HepG2 (cell line): ENCODE data around the gene CTNNA2. TPM values are rescaled to one million over a fixed set of nuclear protein-coding genes. Genes with fewer than 3 reads are reported as not detected.

ENCODE experiments used
- ATAC-seq: fragments of 200-7000 bp; cut with Tn5 transposase; 3 replicates; pipeline ENCODE4 v1.9.1; 2020; ENCODE audit warnings: mild to moderate bottlenecking, moderate library complexity
- BruUV-seq: library from RNA; stranded (reverse); fragments of 400-500 nt; replicated peaks from 2 replicates; lab custom pipeline; 2021; lab: Mats Ljungman, UMichigan
- CTCF ChIA-PET: fragments of 300-600 bp; formaldehyde crosslinking; extraction: SDS; loops from one replicate; lab custom pipeline; 2021; ENCODE audit warnings: low total read pairs, inconsistent platforms, low intra/inter-chr PET ratio; lab: Yijun Ruan, JAX
- POLR2A ChIA-PET: fragments of 350-600 bp; sonication (Branson Sonifier 250); formaldehyde crosslinking; loops from one replicate; lab custom pipeline; 2020; ENCODE audit warnings: antibody characterized with exemption, inconsistent platforms; lab: Yijun Ruan, JAX
- DNase-seq: peaks from one replicate; pipeline ENCODE4 v3.0.0-alpha.2; 2015; ENCODE audit warnings: low spot score
- FAIRE-seq: peaks from 3 replicates; lab custom pipeline; 2011; peaks lifted over from hg19 to GRCh38; lab: Jason Lieb, UNC
- H2AFZ ChIP-seq: one replicate; pipeline ENCODE4 v1.6.1; 2011; ENCODE audit warnings: low read length, inconsistent platforms
- H3K27ac ChIP-seq: fragments of 300-600 bp; 3 replicates; pipeline ENCODE4 v1.8.0; 2011; ENCODE audit warnings: mixed run types, mild to moderate bottlenecking, mixed read lengths, low read length, inconsistent platforms; ENCODE audit not compliant: insufficient read depth; ENCODE audit errors: extremely low read length
- H3K27me3 ChIP-seq, 2 experiments: fragments of 200-600 bp in 1 of 2; 2 replicates in 1 of 2; 3 replicates in 1 of 2; pipeline versions ENCODE4 v1.6.0 to v1.8.0; 2011; ENCODE audit warnings: low read length in 2 of 2, mild to moderate bottlenecking in 2 of 2, moderate library complexity in 2 of 2, inconsistent platforms in 1 of 2; ENCODE audit not compliant: insufficient read depth in 2 of 2, control insufficient read depth in 1 of 2
- H3K36me3 ChIP-seq, 2 experiments: fragments of 200-600 bp in 1 of 2; replicated peaks in 1 of 2; 2 replicates in 1 of 2; 3 replicates in 1 of 2; pipeline versions ENCODE4 v1.5.1 to v1.8.0; 2011; ENCODE audit warnings: low read length in 2 of 2, inconsistent platforms in 1 of 2; ENCODE audit not compliant: insufficient read depth in 2 of 2, control insufficient read depth in 1 of 2
- H3K4me1 ChIP-seq: 2 replicates; pipeline ENCODE4 v1.5.1; 2012; ENCODE audit warnings: low read length, inconsistent platforms; ENCODE audit not compliant: insufficient read depth
- H3K4me2 ChIP-seq: 2 replicates; pipeline ENCODE4 v1.6.0; 2011; ENCODE audit warnings: low read depth, low read length, inconsistent platforms
- H3K4me3 ChIP-seq, 3 experiments: fragments of 200-600 bp in 1 of 3; sonication (generic), shearing (Covaris generic) in 1 of 3; replicated peaks in 1 of 3; 2 replicates each; pipeline ENCODE4 v1.5.1; 2011 to 2016; ENCODE audit warnings: low read length in 3 of 3, inconsistent platforms in 2 of 3, low read depth in 2 of 3, mild to moderate bottlenecking in 2 of 3, control low read depth in 1 of 3, mixed read lengths in 1 of 3; ENCODE audit not compliant: insufficient read depth in 1 of 3
- H3K79me2 ChIP-seq: one replicate; pipeline ENCODE4 v1.6.1; 2011; ENCODE audit warnings: low read length, inconsistent platforms; ENCODE audit not compliant: insufficient read depth
- H3K9ac ChIP-seq: 2 replicates; pipeline ENCODE4 v1.6.0; 2011; ENCODE audit warnings: mild to moderate bottlenecking, low read depth, low read length, inconsistent platforms; ENCODE audit not compliant: insufficient read depth
- H3K9me3 ChIP-seq: 2 replicates; pipeline ENCODE4 v1.5.1; 2012; ENCODE audit warnings: mild to moderate bottlenecking, low read length
- H4K20me1 ChIP-seq: 2 replicates; pipeline ENCODE4 v1.6.0; 2011; ENCODE audit warnings: inconsistent platforms, mild to moderate bottlenecking, low read length, moderate library complexity; ENCODE audit not compliant: insufficient read depth
- ASH2L ChIP-seq: fragments of 300-600, 200-600 bp; sonication (generic); IDR thresholded peaks from 2 replicates; pipeline ENCODE4 v1.7.0; 2017; ENCODE audit warnings: low read depth, mild to moderate bottlenecking, moderate library complexity, mixed read lengths, low read length; ENCODE audit not compliant: insufficient read length
- ATAD3A ChIP-seq: sonication (generic); formaldehyde crosslinking; IDR thresholded peaks from 2 replicates; pipeline ENCODE4 v1.4.0; 2020; ENCODE audit warnings: missing genetic modification reagents
- NAIF1 ChIP-seq: sonication (generic); formaldehyde crosslinking; IDR thresholded peaks from 2 replicates; pipeline ENCODE4 v1.5.0; 2020; ENCODE audit warnings: mild to moderate bottlenecking, missing genetic modification reagents, borderline replicate concordance
- SP140L ChIP-seq: sonication (generic); formaldehyde crosslinking; IDR thresholded peaks from 2 replicates; pipeline ENCODE4 v1.4.0; 2020; ENCODE audit warnings: missing genetic modification reagents, borderline replicate concordance
- ZBTB2 ChIP-seq: sonication (generic); formaldehyde crosslinking; IDR thresholded peaks from 2 replicates; pipeline ENCODE4 v1.8.0; 2022; ENCODE audit warnings: low read depth, missing genetic modification reagents
- ZNF431 ChIP-seq: sonication (generic); formaldehyde crosslinking; IDR thresholded peaks from 2 replicates; pipeline ENCODE4 v1.9.0; 2022; ENCODE audit warnings: missing genetic modification reagents, low read depth, mild to moderate bottlenecking, borderline replicate concordance
- ZNF724P ChIP-seq: sonication (generic); formaldehyde crosslinking; IDR thresholded peaks from 2 replicates; pipeline ENCODE4 v1.8.0; 2022; ENCODE audit warnings: missing genetic modification reagents, borderline replicate concordance
- ZNF776 ChIP-seq: sonication (generic); formaldehyde crosslinking; IDR thresholded peaks from 2 replicates; pipeline ENCODE4 v1.4.0; 2020; ENCODE audit warnings: mild to moderate bottlenecking, missing genetic modification reagents
- WGBS: methylation state at CpG from one replicate; pipeline ENCODE4 v1.1.6; 2017; ENCODE audit warnings: low lambda C conversion rate; 5-methylcytosine and 5-hydroxymethylcytosine counted together
- in situ Hi-C: cut with HindIII; loops from 2 replicates; pipeline ENCODE4 v1.10.0; 2017; ENCODE audit warnings: low pct_unique_long_range_greater_than_20kb; ENCODE audit not compliant: extremely low pct_ligation_motif_present
- intact Hi-C: fragments of 100-400 bp; cut with micrococcal nuclease; formaldehyde crosslinking; loops from one replicate; pipeline ENCODE4 v1.10.0; 2022; ENCODE audit not compliant: unreplicated experiment
- polyA plus RNA-seq, 8 experiments: library from polyadenylated mRNA; depleted of rRNA in 3 of 8; stranded (reverse) in 7 of 8; unstranded in 1 of 8; fragments of >200 nt; fragmentation: Illumina TruSeq in 4 of 8; extraction: Trizol in 4 of 8; gene quantifications; 2 replicates each; pipeline versions ENCODE4 v1.2.1 to v1.2.3, GENCODE V29; 2011 to 2016; ENCODE audit warnings: low read depth in 4 of 8, missing spikeins in 1 of 8, mixed read lengths in 1 of 8; ENCODE audit not compliant: insufficient read depth in 1 of 8
- total RNA-seq, 5 experiments: library from RNA; depleted of rRNA; stranded (reverse); fragments of >200 nt; fragmentation: Illumina TruSeq; extraction: Trizol; gene quantifications; 2 replicates each; pipeline ENCODE4 v1.2.3, GENCODE V29; 2016; ENCODE audit warnings: low read depth in 1 of 5

Gene CTNNA2
- total and polyA plus RNA-seq, 2 of the 13 experiments (the other 11 are each of a cell fraction or from before 2014, with no cell fraction given): not detected

GRCh38 chr2:79640001-79640400 lies 127.2 kb downstream of the CTNNA2 start:
- 0% methylated on average over 2 of the region's 2 CpGs for WGBS
- TF ChIP-seq ZNF776 (CRISPR knock-in tag) (no peak), NAIF1 (CRISPR knock-in tag) (no peak), ZNF724P (no peak), SP140L (CRISPR knock-in tag) (no peak), ATAD3A (no peak), ZBTB2 (CRISPR knock-in tag) (no peak), ASH2L (no peak), ZNF431 (CRISPR knock-in tag) (no peak)
- ChIA-PET POLR2A (no interaction called here), CTCF (no interaction called here)
- H3K27me3 ChIP-seq: no peaks in the 10 kb centered on the region
- H3K79me2 ChIP-seq: no peaks in the 10 kb centered on the region
- H3K27ac ChIP-seq: no peak overlapping the region
- DNase-seq (no peak), ATAC-seq (no peak), FAIRE-seq (no peak)
- H3K9me3 ChIP-seq: no peaks in the 10 kb centered on the region
- no peak overlapping the region for H3K4me3 ChIP-seq
- no TSS peak for BruUV-seq
- no peaks in the 10 kb centered on the region for H3K4me1 ChIP-seq
- no peaks in the 10 kb centered on the region for H4K20me1 ChIP-seq
- in situ Hi-C loops: no loop called here
- no peak overlapping the region for H2AFZ ChIP-seq
- intact Hi-C loops: loop anchor here (10.0 kb wide), 1 partner anchor 735 kb away; no protein-coding TSS in a partner anchor
- H3K36me3 ChIP-seq: no peaks in the 10 kb centered on the region
- no peak overlapping the region for H3K9ac ChIP-seq
- H3K4me2 ChIP-seq: no peak overlapping the region
